Transverse colon (tissue), 4 donors: ENCODE measurements around the gene REV3L.

Experiments used
- EP300 ChIP-seq: sonication (generic); formaldehyde crosslinking; IDR thresholded peaks from one replicate; pipeline ENCODE4 v1.6.1; 2017; ENCODE audit warnings: antibody characterized with exemption, low read depth
- POLR2A ChIP-seq: fragments of 450-650 bp; IDR thresholded peaks from one replicate; pipeline ENCODE4 v1.6.1; 2016; ENCODE audit warnings: antibody characterized with exemption, mild to moderate bottlenecking, moderate library complexity
- POLR2AphosphoS5 ChIP-seq, 3 donors: sonication (generic); formaldehyde crosslinking; IDR thresholded peaks; one replicate each; pipeline ENCODE4 v1.6.1; 2016; ENCODE audit warnings: antibody characterized with exemption in 3 of 3
- TF ChIP-seq, protein P1 (sequence below), 5 experiments: fragments of 200-600 bp in 3 of 5; fragments of 450-650 bp in 2 of 5; sonication (generic) in 3 of 5; IDR thresholded peaks; 1 replicate in 2 of 5; 2 replicates in 3 of 5; pipeline ENCODE4 v1.5.1; 2016 to 2017; ENCODE audit warnings: antibody characterized with exemption in 5 of 5, inconsistent platforms in 3 of 5, mild to moderate bottlenecking in 2 of 5, moderate library complexity in 1 of 5

DNA sequence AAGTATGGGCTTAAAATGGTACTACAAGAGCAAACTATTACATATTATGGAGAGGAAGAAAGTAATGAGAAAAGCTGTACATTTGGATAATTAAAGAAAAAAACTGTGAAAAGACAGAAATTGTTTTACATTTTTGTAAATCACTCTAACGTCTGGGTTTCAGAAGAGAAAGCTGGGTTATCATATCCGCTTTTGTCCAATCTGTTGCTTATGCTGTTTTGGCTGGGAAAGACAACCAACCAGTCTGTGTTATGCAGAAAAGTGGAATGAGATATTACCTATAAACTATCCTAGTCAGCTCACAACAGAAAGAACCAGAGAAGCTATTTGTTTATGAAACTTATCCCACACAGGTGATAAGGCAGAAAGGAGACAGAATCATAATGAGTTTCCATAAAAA is 32.4 kb downstream of the REV3L start:
- TF ChIP-seq, protein P1, sequence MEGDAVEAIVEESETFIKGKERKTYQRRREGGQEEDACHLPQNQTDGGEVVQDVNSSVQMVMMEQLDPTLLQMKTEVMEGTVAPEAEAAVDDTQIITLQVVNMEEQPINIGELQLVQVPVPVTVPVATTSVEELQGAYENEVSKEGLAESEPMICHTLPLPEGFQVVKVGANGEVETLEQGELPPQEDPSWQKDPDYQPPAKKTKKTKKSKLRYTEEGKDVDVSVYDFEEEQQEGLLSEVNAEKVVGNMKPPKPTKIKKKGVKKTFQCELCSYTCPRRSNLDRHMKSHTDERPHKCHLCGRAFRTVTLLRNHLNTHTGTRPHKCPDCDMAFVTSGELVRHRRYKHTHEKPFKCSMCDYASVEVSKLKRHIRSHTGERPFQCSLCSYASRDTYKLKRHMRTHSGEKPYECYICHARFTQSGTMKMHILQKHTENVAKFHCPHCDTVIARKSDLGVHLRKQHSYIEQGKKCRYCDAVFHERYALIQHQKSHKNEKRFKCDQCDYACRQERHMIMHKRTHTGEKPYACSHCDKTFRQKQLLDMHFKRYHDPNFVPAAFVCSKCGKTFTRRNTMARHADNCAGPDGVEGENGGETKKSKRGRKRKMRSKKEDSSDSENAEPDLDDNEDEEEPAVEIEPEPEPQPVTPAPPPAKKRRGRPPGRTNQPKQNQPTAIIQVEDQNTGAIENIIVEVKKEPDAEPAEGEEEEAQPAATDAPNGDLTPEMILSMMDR (IDR thresholded peaks at IDR 0.05), result no peak
- TF ChIP-seq EP300 (no peak), POLR2A (no peak), POLR2AphosphoS5 (IDR thresholded peaks at IDR 0.05) (no peak)
